Dendritic cell treated with granulocyte-macrophage colony-stimulating factor and Interleukin-4, amounts not matched to agents 40 ng/mL and 50 ng/mL, for 4 days (primary cell): ENCODE results near the gene MANSC1.

Experiments used
- H3K27ac Mint-ChIP-seq: one replicate; pipeline ENCODE4 v1.8.0; 2022; ENCODE audit warnings: mild to moderate bottlenecking, mixed read lengths
- H3K27me3 Mint-ChIP-seq: one replicate; pipeline ENCODE4 v1.8.0; 2022; ENCODE audit warnings: mild to moderate bottlenecking, mixed read lengths
- H3K36me3 Mint-ChIP-seq: one replicate; pipeline ENCODE4 v1.8.0; 2022; ENCODE audit warnings: low read depth, mixed read lengths
- H3K4me1 Mint-ChIP-seq: one replicate; pipeline ENCODE4 v1.8.0; 2022; ENCODE audit warnings: low read depth, mixed read lengths
- H3K4me3 Mint-ChIP-seq: one replicate; pipeline ENCODE4 v1.8.0; 2022; ENCODE audit warnings: mild to moderate bottlenecking, moderate library complexity, mixed read lengths
- H3K9me3 Mint-ChIP-seq: one replicate; pipeline ENCODE4 v1.8.0; 2022; ENCODE audit warnings: mixed read lengths
- intact Hi-C: fragments of 100-400 bp; cut with micrococcal nuclease; formaldehyde crosslinking; loops from one replicate; pipeline ENCODE4 v1.15.0; 2022

Gene MANSC1

DNA sequence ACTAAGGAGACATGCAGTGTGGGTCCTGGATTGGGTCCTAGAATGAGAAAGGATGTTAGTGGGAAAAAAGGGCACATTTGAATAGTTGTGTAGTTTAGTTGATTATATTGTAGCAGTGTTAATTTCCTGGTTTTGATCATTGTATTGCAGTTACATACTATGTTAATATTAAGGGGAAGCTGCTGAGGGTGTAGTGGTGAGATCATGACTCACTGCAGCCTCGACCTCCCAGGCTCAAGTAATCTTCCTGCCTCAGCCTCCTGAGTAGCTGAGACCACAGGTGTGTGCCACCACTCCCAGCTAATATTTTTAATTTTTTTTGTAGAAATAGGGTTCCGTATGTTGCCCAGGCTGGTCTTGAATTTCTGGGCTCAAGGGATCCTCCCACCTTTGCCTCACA is 28.6 kb upstream of the MANSC1 start:
- intact Hi-C loops = loop anchor here (2.0 to 5.0 kb wide), 2 partner anchors 182 to 339 kb away; partner anchors contain the start of gene CDKN1B
- Mint-ChIP-seq H3K4me3 (no peak overlapping the region), H3K36me3 (peaks cover 22% of the 10 kb centered on the region), H3K27ac (peak overlapping the region; percentile 51), H3K27me3 (no peaks in the 10 kb centered on the region), H3K9me3 (no peaks in the 10 kb centered on the region), H3K4me1 (peaks cover 24% of the 10 kb centered on the region)

DNA sequence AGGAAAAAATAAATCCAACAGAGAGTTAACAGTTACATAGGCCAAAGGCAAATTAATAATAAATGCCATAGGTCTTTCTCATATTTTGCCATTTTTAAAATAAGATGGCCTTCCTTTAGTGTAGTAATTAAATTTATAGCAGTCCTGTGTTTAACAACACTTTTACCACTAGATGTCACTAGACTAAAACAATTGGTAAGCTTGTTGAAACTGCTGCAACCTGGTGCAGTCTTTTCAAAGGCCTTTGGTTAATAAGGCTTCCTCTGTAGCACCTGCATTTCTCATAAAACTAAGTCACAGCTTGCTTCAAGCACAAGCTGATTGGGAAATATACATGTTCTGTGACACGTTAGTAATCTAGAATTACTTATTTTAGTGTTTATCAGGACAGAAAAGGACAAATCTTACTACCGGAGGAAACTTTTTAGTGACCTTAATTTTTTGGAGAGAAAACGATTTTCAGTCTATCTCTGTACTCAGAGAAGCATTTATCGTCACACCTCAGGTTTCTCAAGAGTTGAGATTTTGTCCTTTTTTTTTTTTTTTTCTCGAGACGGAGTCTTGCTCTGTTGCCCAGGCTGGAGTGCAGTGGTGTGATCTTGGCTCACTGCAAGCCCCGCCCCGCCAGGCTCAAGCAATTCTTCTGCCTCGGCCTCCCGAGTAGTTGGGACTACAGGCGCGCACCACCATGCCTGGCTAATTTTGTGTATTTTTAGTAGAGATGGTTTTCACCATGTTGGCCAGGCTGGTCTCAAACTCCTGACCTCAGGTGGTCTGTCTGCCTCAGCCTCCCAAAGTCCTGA is 26.8 kb upstream of the MANSC1 start:
- Mint-ChIP-seq H3K9me3 (no peaks in the 10 kb centered on the region), H3K4me1 (peaks cover 36% of the 10 kb centered on the region), H3K27me3 (no peaks in the 10 kb centered on the region), H3K27ac (no peak overlapping the region), H3K36me3 (peaks cover 16% of the 10 kb centered on the region), H3K4me3 (no peak overlapping the region)
- intact Hi-C loops = loop anchor here (1.0 to 5.0 kb wide), 4 partner anchors 232 to 340 kb away; partner anchors contain the start of gene CDKN1B

DNA sequence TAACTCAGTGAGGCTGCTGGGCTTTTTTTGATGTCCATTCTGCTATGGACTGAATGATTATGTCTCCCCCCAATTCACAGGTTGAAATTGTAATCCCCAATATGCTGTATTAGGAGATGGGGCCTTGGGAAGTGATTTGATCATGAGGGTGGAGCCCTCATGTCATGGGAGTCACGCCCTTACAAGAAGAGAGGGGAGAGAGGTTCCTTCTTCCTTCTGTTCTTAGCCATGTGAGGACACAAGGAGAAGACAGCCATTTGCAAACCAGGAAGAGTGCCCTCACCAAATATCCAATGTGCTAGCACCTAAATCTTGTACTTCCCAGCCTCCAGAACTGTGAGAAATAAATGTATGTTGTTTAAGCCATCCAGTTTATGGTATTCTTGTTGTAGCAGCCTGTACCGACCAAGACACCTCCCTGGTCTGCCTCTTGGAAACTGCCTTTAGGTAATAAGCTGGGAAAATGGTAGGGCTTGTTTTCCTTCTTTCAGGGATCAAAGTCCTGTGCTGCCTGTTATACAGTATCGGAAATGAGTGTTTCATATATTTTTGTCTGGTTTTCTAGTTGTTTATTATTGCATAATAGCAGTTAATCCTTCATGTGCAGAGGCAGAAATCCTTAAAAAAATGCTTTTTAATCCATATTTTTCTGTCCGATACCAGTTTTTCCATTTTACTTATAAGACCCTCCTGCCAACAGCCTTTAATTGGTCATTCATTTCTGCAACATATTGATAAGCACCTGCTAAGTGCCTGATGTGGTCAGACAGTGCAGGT is 23.1 kb upstream of the MANSC1 start:
- Mint-ChIP-seq H3K9me3 (no peaks in the 10 kb centered on the region), H3K4me1 (peaks cover 15% of the 10 kb centered on the region), H3K36me3 (peaks cover 34% of the 10 kb centered on the region), H3K4me3 (no peak overlapping the region), H3K27ac (peak overlapping the region; percentile 46), H3K27me3 (no peaks in the 10 kb centered on the region)
- intact Hi-C loops = no loop called here

DNA sequence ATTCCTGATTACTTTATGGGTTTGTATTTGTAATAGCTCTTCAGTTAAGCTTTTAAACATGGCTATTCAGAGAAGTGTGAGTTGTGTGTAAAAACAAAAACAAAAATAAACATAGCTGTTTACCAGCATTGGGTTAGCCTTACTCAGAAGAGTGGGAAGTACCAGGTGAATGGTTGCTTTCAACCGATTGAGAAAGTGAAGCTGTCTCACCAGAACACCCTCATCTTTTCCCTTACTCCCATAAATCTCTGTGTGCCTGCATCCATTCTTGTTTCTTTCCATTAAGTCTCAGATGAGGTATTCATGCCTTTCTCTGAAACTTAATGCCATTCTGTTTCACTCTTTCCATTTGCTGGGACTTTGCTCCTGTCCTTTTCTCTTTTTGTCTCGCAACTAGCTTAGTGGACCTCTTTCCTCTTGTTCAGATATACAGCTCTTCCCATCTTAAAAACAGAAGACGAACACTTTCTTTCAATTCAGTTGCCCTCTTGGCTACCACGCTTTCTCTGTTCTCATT is 17.5 kb upstream of the MANSC1 start:
- intact Hi-C loops = no loop called here
- Mint-ChIP-seq H3K27me3 (no peaks in the 10 kb centered on the region), H3K36me3 (peaks cover 49% of the 10 kb centered on the region), H3K4me1 (peaks cover 18% of the 10 kb centered on the region), H3K27ac (no peak overlapping the region), H3K4me3 (no peak overlapping the region), H3K9me3 (no peaks in the 10 kb centered on the region)

DNA sequence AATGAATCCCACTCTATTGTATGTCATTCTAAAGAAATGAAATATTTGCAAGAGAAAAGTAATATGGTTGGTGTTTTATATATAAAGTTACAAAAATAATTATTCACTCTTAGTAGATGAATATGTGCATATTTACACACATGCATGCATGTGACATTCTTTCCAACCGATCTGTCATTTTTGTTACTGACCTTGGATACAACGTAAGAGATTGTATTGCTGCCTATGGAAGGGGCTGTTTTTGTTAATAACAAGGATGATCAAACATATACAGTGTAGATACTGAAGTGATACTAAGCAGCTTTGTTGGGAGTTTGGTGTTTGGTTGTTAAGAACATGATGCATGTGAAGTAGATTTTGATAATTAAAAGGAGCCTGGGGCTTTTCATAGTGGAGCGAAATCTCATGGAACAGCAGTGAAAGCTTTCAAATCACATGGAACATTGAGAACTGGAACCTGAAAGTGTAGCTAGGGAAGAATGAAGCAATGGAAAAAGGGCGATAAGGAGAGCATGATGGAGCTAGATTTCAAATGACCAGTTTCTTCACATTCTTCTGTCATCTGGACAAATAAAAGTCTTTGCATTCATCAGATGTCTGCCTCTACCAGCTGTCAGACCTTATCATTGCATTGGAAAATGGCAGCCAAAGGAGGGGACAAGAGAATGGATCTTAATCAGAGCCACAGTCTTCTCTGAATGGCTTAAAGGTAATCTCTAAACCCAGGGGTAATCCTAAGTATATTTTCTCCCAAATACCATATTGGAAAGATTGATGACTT is 16.8 kb upstream of the MANSC1 start:
- peaks cover 17% of the 10 kb centered on the region for H3K4me1 Mint-ChIP-seq
- no peaks in the 10 kb centered on the region for H3K27me3 Mint-ChIP-seq
- intact Hi-C loops = no loop called here
- peaks cover 46% of the 10 kb centered on the region for H3K36me3 Mint-ChIP-seq
- no peak overlapping the region for H3K27ac Mint-ChIP-seq
- no peak overlapping the region for H3K4me3 Mint-ChIP-seq
- H3K9me3 Mint-ChIP-seq = no peaks in the 10 kb centered on the region

DNA sequence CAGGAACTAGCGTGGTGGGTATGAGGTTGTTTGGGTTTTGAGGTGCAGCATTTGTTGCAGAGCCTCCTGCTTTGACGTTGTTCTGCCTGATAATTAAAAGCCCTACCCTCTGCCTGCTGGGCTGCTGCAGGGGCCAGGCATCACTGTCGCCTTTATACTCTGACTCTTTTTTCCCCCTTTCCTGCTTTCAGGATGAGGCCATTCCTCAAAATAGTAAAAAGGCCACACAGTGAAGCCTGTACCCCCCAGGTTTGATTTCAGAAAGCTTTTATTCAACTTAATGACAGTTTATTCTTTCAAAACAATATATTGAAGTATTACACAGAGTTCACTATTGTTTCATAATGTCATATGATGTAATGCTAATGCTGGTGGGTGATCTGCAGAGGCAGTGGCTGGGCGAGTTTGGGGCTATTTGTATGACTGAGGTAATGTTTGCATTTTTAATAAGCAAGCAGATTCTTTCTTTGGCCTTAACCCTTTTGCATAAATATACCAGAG is 15.9 kb upstream of the MANSC1 start:
- Mint-ChIP-seq H3K27ac (no peak overlapping the region), H3K4me3 (no peak overlapping the region), H3K27me3 (no peaks in the 10 kb centered on the region), H3K4me1 (peaks cover 24% of the 10 kb centered on the region), H3K9me3 (no peaks in the 10 kb centered on the region), H3K36me3 (peaks cover 44% of the 10 kb centered on the region)
- intact Hi-C loops = no loop called here

DNA sequence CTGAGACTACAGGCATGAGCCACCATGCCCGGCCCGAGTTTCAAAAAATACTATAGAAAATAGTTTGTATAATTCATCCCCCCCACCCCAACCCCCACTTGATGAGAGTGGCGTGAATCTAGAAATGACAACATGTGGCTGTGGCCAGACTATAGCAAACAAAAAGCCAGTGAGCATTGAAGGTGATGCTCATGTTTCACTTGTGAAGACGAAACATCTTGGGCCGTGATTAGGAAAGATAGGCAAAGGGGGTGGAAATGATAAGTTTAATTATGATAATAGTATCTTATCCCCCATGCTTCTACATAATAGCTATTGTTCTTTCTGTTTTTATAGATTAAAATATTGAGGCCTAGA is 15.4 kb upstream of the MANSC1 start:
- Mint-ChIP-seq H3K27ac (no peak overlapping the region), H3K4me1 (peaks cover 24% of the 10 kb centered on the region)
- intact Hi-C loops = no loop called here

DNA sequence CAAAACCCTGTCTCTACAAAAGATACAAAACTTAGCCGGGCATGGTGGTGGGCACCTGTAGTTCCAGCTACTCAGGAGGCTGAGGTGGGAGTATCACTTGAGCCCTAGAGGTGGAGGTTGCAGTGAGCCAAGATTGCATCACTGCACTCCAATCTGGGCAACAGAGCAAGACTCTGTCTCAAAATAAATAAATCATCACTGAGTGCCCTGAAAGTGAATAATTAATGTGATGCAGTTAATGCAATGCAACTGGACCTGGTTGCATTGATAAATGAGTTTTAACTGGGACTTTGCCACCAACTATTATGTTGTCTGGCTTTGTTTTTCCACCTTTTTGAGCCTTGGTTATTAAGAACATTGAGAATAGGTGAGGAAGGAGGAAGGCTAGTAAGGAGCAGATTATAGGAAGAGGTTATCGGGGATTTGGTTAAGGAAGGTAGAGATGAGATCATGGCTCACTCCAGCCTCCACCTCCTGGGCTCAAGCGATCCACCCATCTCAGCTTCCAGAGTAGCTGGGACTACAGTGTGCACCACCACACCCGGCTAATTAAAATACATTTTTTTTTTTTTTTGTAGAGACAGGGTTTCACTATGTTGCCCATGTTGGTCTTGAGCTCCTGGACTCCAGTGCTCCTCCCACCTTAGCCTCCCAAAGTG is 14.9 kb upstream of the MANSC1 start:
- intact Hi-C loops = no loop called here
- Mint-ChIP-seq H3K9me3 (no peaks in the 10 kb centered on the region), H3K36me3 (peaks cover 38% of the 10 kb centered on the region), H3K4me1 (peaks cover 24% of the 10 kb centered on the region), H3K4me3 (no peak overlapping the region), H3K27ac (peak overlapping the region; percentile 10), H3K27me3 (no peaks in the 10 kb centered on the region)

More for the DNA sequence above, 15.4 kb upstream of the MANSC1 start:
- Mint-ChIP-seq H3K9me3 (no peaks in the 10 kb centered on the region), H3K27me3 (no peaks in the 10 kb centered on the region), H3K36me3 (peaks cover 42% of the 10 kb centered on the region), H3K4me3 (no peak overlapping the region)

DNA sequence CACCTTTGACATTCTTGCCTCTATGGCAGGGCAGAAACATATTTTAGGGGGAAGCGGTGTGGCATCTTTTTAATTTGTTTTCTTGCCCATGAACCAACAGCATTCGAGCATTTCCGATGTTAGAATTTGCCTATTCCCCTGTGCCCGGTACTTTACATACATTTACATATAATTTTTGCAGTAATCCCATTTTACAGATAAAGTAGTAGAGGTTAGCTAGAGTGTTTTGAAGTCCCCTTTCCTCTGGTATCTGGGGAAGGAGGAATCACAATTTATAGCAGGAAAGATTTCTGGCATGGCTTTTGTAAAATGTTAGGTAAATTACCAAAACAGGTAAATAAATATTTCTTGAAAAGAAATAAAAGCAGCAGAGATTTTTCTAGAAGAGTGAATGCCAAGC is 8.5 kb upstream of the MANSC1 start:
- no peak overlapping the region for H3K4me3 Mint-ChIP-seq
- H3K27me3 Mint-ChIP-seq = no peaks in the 10 kb centered on the region
- H3K36me3 Mint-ChIP-seq = peaks cover 25% of the 10 kb centered on the region
- peak overlapping the region; percentile 99 for H3K27ac Mint-ChIP-seq
- no peaks in the 10 kb centered on the region for H3K9me3 Mint-ChIP-seq
- intact Hi-C loops = loop anchor here (5.0 kb wide), 1 partner anchor 204 kb away; the partner anchor contains the start of gene DUSP16
- H3K4me1 Mint-ChIP-seq = peaks cover 22% of the 10 kb centered on the region

DNA sequence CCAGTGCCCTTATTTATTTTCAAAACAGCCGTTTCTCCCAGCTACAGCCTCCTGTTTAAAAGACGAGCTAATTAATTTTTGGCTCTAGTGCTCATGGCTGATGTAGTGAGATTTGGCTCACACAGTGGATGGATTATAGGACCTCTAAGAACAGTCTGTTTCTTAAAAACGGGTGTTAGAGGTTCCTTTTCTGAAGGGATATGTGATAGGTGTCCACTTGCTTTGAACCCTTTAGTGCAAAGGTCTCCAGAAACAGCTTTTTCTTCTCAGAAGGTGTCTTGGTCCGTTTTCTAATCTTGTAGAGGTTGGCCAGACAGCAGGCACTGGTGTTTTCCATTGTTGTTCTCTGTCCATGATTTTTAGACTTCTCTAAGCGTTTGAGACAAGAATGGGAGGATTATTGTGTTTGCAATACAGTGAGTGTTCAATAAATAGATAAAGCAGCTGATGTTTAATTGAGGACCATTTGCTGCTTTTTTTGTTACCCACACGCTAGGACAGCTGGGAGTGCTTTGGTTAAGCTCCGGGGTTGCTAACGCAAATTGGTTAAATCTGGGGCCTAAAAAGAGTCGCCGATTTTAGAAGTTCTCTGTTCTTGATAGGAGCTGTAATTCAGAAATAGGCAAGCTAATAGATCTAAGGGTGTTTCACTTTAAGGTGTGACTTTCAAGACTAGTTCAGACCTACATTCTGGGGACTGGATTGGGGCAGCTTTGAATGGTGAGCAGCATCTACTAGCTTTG is 7.8 kb upstream of the MANSC1 start:
- peaks cover 22% of the 10 kb centered on the region for H3K4me1 Mint-ChIP-seq

DNA sequence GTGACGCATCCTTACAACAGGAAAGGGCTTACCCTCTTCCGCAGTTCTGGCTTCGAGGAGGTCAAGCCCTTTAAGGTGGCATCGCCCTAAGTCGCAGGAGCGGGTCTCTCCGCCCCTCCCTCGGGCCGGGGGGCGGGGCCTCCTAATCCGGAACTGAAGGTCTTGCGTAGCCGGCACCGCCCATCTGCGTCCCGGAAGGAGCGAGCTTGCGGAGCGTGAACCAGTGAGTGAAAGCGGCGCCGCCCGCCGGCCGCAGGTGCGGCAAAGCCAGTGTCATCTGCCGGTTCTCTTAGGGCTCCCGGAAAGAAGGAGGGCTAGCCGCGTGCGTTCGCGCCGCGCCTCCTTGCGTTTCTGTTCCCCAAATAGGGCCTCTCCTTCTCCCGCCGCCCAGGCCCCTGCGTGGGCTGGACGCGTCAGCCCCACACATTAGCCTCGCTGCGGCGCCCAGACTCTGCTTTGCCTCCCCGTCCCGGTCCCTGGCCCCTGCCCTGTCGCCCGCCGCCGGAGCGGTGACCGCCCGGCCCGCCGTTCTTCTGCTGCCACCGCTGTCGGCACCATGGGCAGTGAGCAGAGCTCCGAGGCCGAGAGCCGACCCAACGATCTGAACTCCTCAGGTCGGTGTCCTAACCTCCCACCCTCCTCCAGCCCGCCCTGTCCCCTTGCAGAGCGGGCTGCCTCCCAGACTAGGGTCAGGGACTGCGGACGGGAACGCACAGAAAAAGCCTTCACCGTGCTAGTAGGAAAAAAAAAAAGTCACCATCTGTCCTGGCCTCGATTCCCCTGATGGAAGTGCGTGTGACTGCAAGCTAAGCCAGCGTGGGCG is 7.1 kb upstream of the MANSC1 start, which contains the start of gene BORCS5:
Gene BORCS5 (plus strand): TSS at position 183 of the 823 bp plus-strand sequence. CDS start 374 bp downstream, at position 557.
- no peaks in the 10 kb centered on the region for H3K27me3 Mint-ChIP-seq
- H3K36me3 Mint-ChIP-seq = peaks cover 19% of the 10 kb centered on the region
- peaks cover 22% of the 10 kb centered on the region for H3K4me1 Mint-ChIP-seq
- H3K9me3 Mint-ChIP-seq = no peaks in the 10 kb centered on the region
- peak within 1 kb of the TSS; percentile 99 for H3K27ac Mint-ChIP-seq
- intact Hi-C loops = loop anchor here (2.0 to 5.0 kb wide), 2 partner anchors 205 to 360 kb away; partner anchors contain the start of genes CDKN1B and DUSP16
- H3K4me3 Mint-ChIP-seq = peak within 1 kb of the TSS; percentile 86

More for the DNA sequence above, 7.8 kb upstream of the MANSC1 start:
- no peaks in the 10 kb centered on the region for H3K27me3 Mint-ChIP-seq
- peaks cover 19% of the 10 kb centered on the region for H3K36me3 Mint-ChIP-seq
- H3K9me3 Mint-ChIP-seq = no peaks in the 10 kb centered on the region
- intact Hi-C loops = loop anchor here (2.0 to 5.0 kb wide), 2 partner anchors 204 to 359 kb away; partner anchors contain the start of genes CDKN1B and DUSP16
- peak overlapping the region; percentile 99 for H3K27ac Mint-ChIP-seq
- peak overlapping the region; percentile 86 for H3K4me3 Mint-ChIP-seq
